MCF 10A (cell line): ENCODE results near the gene ANKRD11. TPM values are rescaled to one million over a fixed set of nuclear protein-coding genes. Genes with fewer than 3 reads are reported as not detected.
"Not testable (repeated sequence)": the region's sequence is repeated elsewhere in the genome, so short reads cannot be mapped to it uniquely, and the experiment has no call there.

Source experiments
- BruUV-seq: library from RNA; stranded (reverse); fragments of 400-500 nt; replicated peaks from 2 replicates; lab custom pipeline; 2021; lab: Mats Ljungman, UMichigan
- CTCF ChIA-PET: fragments of 300-600 bp; sonication (Branson Sonifier 250); formaldehyde crosslinking; extraction: SDS; loops from one replicate; lab custom pipeline; 2021; ENCODE audit warnings: antibody characterized with exemption, inconsistent platforms; lab: Yijun Ruan, JAX
- POLR2A ChIA-PET: fragments of 300-600, 350-650 bp; sonication (Branson Sonifier 250); formaldehyde crosslinking; extraction: SDS; loops from one replicate; lab custom pipeline; 2020; ENCODE audit warnings: antibody characterized with exemption, inconsistent platforms; lab: Yijun Ruan, JAX
- DNase-seq: peaks from one replicate; pipeline ENCODE4 v3.0.0-alpha.2; 2018; ENCODE audit not compliant: unreplicated experiment
- H3K27ac Mint-ChIP-seq: one replicate; pipeline ENCODE4 v1.8.0; 2022; ENCODE audit warnings: mild to moderate bottlenecking, low read depth, mixed read lengths; ENCODE audit not compliant: unreplicated experiment
- H3K27me3 Mint-ChIP-seq: one replicate; pipeline ENCODE4 v1.8.0; 2022; ENCODE audit warnings: mixed read lengths; ENCODE audit not compliant: insufficient read depth, unreplicated experiment
- H3K36me3 Mint-ChIP-seq: one replicate; pipeline ENCODE4 v1.8.0; 2022; ENCODE audit warnings: mild to moderate bottlenecking, moderate library complexity, mixed read lengths; ENCODE audit not compliant: insufficient read depth, unreplicated experiment
- H3K4me1 Mint-ChIP-seq: one replicate; pipeline ENCODE4 v1.8.0; 2022; ENCODE audit warnings: mixed read lengths; ENCODE audit not compliant: insufficient read depth, unreplicated experiment
- H3K4me3 Mint-ChIP-seq: one replicate; pipeline ENCODE4 v1.8.0; 2022; ENCODE audit warnings: mild to moderate bottlenecking, moderate library complexity, mixed read lengths; ENCODE audit not compliant: unreplicated experiment
- H3K9me3 Mint-ChIP-seq: one replicate; pipeline ENCODE4 v1.8.0; 2022; ENCODE audit warnings: mixed read lengths; ENCODE audit not compliant: unreplicated experiment
- CTCF ChIP-seq: fragments of 200-600 bp; IDR thresholded peaks from one replicate; pipeline ENCODE4 v1.8.0; 2022; ENCODE audit warnings: antibody characterized with exemption, mild to moderate bottlenecking; ENCODE audit not compliant: unreplicated experiment
- intact Hi-C: fragments of 100-400 bp; cut with micrococcal nuclease; formaldehyde crosslinking; loops from 2 replicates; pipeline ENCODE4 v1.14.1; 2022
- total RNA-seq: library from RNA; stranded (reverse); gene quantifications from 2 replicates; pipeline ENCODE4 v1.2.3, GENCODE V29; 2022

Gene ANKRD11
- total RNA-seq, 1 experiment from 2014 or later, result 237 TPM

GRCh38 chr16:89422905-89423630 lies 67.3 kb downstream of the ANKRD11 start:
- Mint-ChIP-seq H3K36me3 (peaks cover 37% of the 10 kb centered on the region), H3K27ac (peak overlapping the region; percentile 47), H3K27me3 (no peaks in the 10 kb centered on the region), H3K9me3 (no peaks in the 10 kb centered on the region), H3K4me1 (no peaks in the 10 kb centered on the region), H3K4me3 (no peak overlapping the region)
- CTCF ChIA-PET, result interaction anchor here (0.6 kb wide), 1 partner anchor 131 kb away, joined by 3 read pairs; no protein-coding TSS in a partner anchor
- POLR2A ChIA-PET, result interaction anchor here (0.9 kb wide), 1 partner anchor 9 kb away, joined by 4 read pairs; no protein-coding TSS in a partner anchor
- BruUV-seq, result no TSS peak
- TF ChIP-seq CTCF, result no peak
- DNase-seq, result no peak
- intact Hi-C loops, result no loop called here

DNA sequence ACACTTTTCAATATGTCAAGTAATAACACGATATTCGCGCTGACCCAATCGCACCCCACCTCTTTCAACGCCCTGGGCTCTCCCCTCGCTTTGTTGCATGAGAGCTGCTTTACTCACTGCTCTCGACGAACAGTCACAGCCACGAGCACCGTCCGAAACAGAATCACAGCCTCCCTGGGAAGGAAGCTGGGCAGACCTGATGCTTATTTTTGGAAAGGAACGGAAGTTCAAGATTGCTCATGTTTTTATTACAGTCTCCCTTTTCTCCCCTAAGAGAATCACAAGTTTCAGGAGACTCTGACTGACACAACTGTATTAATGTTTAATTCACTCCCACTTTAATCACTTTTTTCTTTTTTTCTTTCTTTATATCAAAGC lies 67.8 kb downstream of the ANKRD11 start:
- H3K4me3 Mint-ChIP-seq, result no peak overlapping the region
- BruUV-seq, result no TSS peak
- TF ChIP-seq CTCF, result no peak
- peaks cover 41% of the 10 kb centered on the region for H3K36me3 Mint-ChIP-seq
- H3K4me1 Mint-ChIP-seq, result no peaks in the 10 kb centered on the region
- peak overlapping the region; percentile 47 for H3K27ac Mint-ChIP-seq
- no peaks in the 10 kb centered on the region for H3K9me3 Mint-ChIP-seq
- ChIA-PET POLR2A (interaction anchor here (0.6 kb wide), 1 partner anchor 133 kb away, joined by 4 read pairs; no protein-coding TSS in a partner anchor), CTCF (no interaction called here)
- intact Hi-C loops, result no loop called here
- DNase-seq, result no peak
- H3K27me3 Mint-ChIP-seq, result no peaks in the 10 kb centered on the region

- intact Hi-C loops, H3K4me3 Mint-ChIP-seq, H3K4me1 Mint-ChIP-seq, POLR2A ChIA-PET, BruUV-seq, CTCF ChIA-PET, H3K27ac Mint-ChIP-seq, DNase-seq, H3K9me3 Mint-ChIP-seq, H3K27me3 Mint-ChIP-seq: not testable (repeated sequence)
- peaks cover 42% of the 10 kb centered on the region for H3K36me3 Mint-ChIP-seq
Measured at GRCh38 chr16:89421300-89421699, 69.1 kb downstream of the ANKRD11 start.

- intact Hi-C loops, result no loop called here
- no peak for DNase-seq
- Mint-ChIP-seq H3K27me3 (no peaks in the 10 kb centered on the region), H3K4me3 (no peak overlapping the region), H3K27ac (no peak overlapping the region), H3K9me3 (no peaks in the 10 kb centered on the region), H3K36me3 (peaks cover 44% of the 10 kb centered on the region), H3K4me1 (peaks cover 6% of the 10 kb centered on the region)
- CTCF ChIA-PET, result interaction anchor here (1.6 kb wide), 1 partner anchor 18 kb away, joined by 4 read pairs; no protein-coding TSS in a partner anchor
- no TSS peak for BruUV-seq
- POLR2A ChIA-PET, result interaction anchor here (0.8 to 1.2 kb wide), 4 partner anchors 9 to 95 kb away, joined by 3 to 6 read pairs (median 3); no protein-coding TSS in a partner anchor
- no peak for TF ChIP-seq CTCF
Measured at GRCh38 chr16:89420204-89420603, 70.2 kb downstream of the ANKRD11 start.
